Vagina (tissue), 2 donors: ENCODE data around the gene SEMA5B. TPM values are rescaled to one million over a fixed set of nuclear protein-coding genes. Genes with fewer than 3 reads are reported as not detected.

Source experiments
- DNase-seq, 2 donors: peaks; one replicate each; pipeline ENCODE4 v3.0.0-alpha.2; 2017; ENCODE audit errors: extremely low spot score in 2 of 2
- H3K27ac ChIP-seq: fragments of 200-600 bp; sonication (generic); one replicate; pipeline ENCODE4 v1.5.1; 2019
- H3K27me3 ChIP-seq: fragments of 200-600 bp; sonication (generic); one replicate; pipeline ENCODE4 v1.5.1; 2019
- H3K36me3 ChIP-seq, 2 donors: fragments of 200-600 bp; sonication (generic); one replicate each; pipeline ENCODE4 v1.5.1; 2017 to 2019
- H3K4me1 ChIP-seq: fragments of 200-600 bp; sonication (generic); one replicate; pipeline ENCODE4 v1.5.1; 2019
- H3K4me3 ChIP-seq, 2 donors: fragments of 200-600 bp; sonication (generic); 1 replicate in 1 of 2; 2 replicates in 1 of 2; pipeline ENCODE4 v1.5.1; 2016 to 2019
- H3K9me3 ChIP-seq: fragments of 200-600 bp; sonication (generic); one replicate; pipeline ENCODE4 v1.5.1; 2019
- POLR2A ChIP-seq, 2 donors: fragments of 450-650 bp; IDR thresholded peaks; one replicate each; pipeline ENCODE4 v1.6.1; 2017; ENCODE audit warnings: antibody characterized with exemption in 2 of 2, mild to moderate bottlenecking in 2 of 2, moderate library complexity in 2 of 2
- POLR2AphosphoS5 ChIP-seq, 2 donors: sonication (generic); formaldehyde crosslinking; IDR thresholded peaks; one replicate each; pipeline ENCODE4 v1.9.0; 2017; ENCODE audit warnings: antibody characterized with exemption in 2 of 2, mild to moderate bottlenecking in 2 of 2, low read depth in 1 of 2; ENCODE audit not compliant: insufficient read depth in 1 of 2
- intact Hi-C: fragments of 100-400 bp; cut with DNase I; formaldehyde crosslinking; loops from one replicate; pipeline ENCODE4 v1.15.1; 2023
- total RNA-seq: library from RNA; depleted of rRNA; stranded (reverse); fragments of >200 nt; gene quantifications from one replicate; pipeline ENCODE4 v1.2.3, GENCODE V29; 2016
- TF ChIP-seq, protein P1 (sequence below), 3 experiments: fragments of 450-650 bp in 2 of 3; fragments of 200-600 bp in 1 of 3; sonication (generic) in 1 of 3; IDR thresholded peaks; one replicate each; pipeline ENCODE4 v1.5.1; 2017 to 2019; ENCODE audit warnings: antibody characterized with exemption in 3 of 3, mild to moderate bottlenecking in 2 of 3, moderate library complexity in 2 of 3

The SEMA5B gene
- total RNA-seq, 1 donor from 2014 or later: 0.25 TPM

GRCh38 chr3:122928396-122929187, 99.0 kb downstream of the SEMA5B start:
- no peaks in the 10 kb centered on the region for H3K36me3 ChIP-seq
- no peak overlapping the region for H3K4me3 ChIP-seq
- intact Hi-C loops: no loop called here
- H3K27me3 ChIP-seq: no peaks in the 10 kb centered on the region
- no peaks in the 10 kb centered on the region for H3K4me1 ChIP-seq
- TF ChIP-seq POLR2AphosphoS5 (IDR thresholded peaks at IDR 0.05; ENCODE audit: insufficient read depth in 1 of 2, low read depth in 1 of 2) (no peak), POLR2A (IDR thresholded peaks at IDR 0.05) (no peak)
- TF ChIP-seq, protein P1, sequence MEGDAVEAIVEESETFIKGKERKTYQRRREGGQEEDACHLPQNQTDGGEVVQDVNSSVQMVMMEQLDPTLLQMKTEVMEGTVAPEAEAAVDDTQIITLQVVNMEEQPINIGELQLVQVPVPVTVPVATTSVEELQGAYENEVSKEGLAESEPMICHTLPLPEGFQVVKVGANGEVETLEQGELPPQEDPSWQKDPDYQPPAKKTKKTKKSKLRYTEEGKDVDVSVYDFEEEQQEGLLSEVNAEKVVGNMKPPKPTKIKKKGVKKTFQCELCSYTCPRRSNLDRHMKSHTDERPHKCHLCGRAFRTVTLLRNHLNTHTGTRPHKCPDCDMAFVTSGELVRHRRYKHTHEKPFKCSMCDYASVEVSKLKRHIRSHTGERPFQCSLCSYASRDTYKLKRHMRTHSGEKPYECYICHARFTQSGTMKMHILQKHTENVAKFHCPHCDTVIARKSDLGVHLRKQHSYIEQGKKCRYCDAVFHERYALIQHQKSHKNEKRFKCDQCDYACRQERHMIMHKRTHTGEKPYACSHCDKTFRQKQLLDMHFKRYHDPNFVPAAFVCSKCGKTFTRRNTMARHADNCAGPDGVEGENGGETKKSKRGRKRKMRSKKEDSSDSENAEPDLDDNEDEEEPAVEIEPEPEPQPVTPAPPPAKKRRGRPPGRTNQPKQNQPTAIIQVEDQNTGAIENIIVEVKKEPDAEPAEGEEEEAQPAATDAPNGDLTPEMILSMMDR (IDR thresholded peaks at IDR 0.05): no peak
- DNase-seq: no peak
- no peaks in the 10 kb centered on the region for H3K9me3 ChIP-seq
- no peak overlapping the region for H3K27ac ChIP-seq

- Histone ChIP-seq H3K9me3 (no peaks in the 10 kb centered on the region), H3K27ac (no peak overlapping the region), H3K27me3 (no peaks in the 10 kb centered on the region), H3K4me1 (no peaks in the 10 kb centered on the region), H3K36me3 (no peaks in the 10 kb centered on the region), H3K4me3 (no peak overlapping the region)
- intact Hi-C loops: no loop called here
- no peak for DNase-seq
- TF ChIP-seq, protein P1 (IDR thresholded peaks at IDR 0.05): no peak
- no peak for TF ChIP-seq POLR2AphosphoS5 (IDR thresholded peaks at IDR 0.05; ENCODE audit: insufficient read depth in 1 of 2, low read depth in 1 of 2)
- no peak for TF ChIP-seq POLR2A (IDR thresholded peaks at IDR 0.05)
These were observed 99.8 kb downstream of the SEMA5B start for GRCh38 chr3:122927726-122928125.

DNA sequence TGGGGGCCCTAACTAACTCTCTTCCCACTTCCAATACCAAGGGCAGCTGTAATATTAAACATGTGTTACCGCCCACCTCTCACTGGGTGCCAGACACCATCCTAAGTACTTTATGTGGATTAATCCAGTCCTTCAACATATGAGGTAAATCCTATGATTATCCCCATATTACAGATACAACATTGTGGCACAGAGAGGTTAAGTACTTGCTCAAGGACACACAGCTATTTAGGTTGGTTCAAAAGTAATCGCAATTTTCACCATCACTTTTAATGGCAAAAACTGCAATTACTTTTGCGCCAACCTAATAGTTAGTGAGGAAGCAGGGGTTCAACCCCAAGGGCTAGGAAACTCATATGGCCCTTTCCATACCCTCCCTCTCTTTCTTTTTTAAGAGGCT, 100.8 kb downstream of the SEMA5B start:
- intact Hi-C loops: no loop called here
- no peaks in the 10 kb centered on the region for H3K36me3 ChIP-seq
- TF ChIP-seq POLR2A (IDR thresholded peaks at IDR 0.05) (no peak), POLR2AphosphoS5 (IDR thresholded peaks at IDR 0.05; ENCODE audit: insufficient read depth in 1 of 2, low read depth in 1 of 2) (no peak)
- TF ChIP-seq, protein P1 (IDR thresholded peaks at IDR 0.05): no peak
- peaks cover 3% of the 10 kb centered on the region for H3K4me1 ChIP-seq
- DNase-seq: no peak
- H3K4me3 ChIP-seq: no peak overlapping the region
- H3K27ac ChIP-seq: no peak overlapping the region
- H3K27me3 ChIP-seq: peaks cover 8% of the 10 kb centered on the region
- H3K9me3 ChIP-seq: no peaks in the 10 kb centered on the region

DNA sequence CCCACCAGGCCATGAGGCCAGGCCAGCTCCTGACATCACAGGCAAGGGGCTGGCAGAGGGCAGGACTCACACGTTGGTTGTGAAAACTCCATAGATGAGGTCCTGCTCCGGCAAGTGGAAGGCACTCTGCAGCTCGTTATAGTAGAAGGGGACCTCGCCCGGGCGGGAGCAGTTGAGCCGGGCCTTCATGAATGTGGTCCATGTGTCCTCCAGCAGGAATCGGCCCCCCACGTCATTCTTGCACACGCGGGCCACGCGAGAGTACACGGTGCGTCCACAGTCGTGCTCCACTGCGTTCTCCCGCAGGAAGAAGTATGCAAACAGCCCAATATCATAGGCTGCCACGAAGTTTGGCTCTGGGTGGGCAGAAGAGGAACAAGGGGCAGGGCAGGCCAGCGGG, 101.2 kb downstream of the SEMA5B start:
- DNase-seq: no peak
- Histone ChIP-seq H3K27me3 (peaks cover 11% of the 10 kb centered on the region), H3K4me3 (no peak overlapping the region), H3K9me3 (no peaks in the 10 kb centered on the region), H3K36me3 (no peaks in the 10 kb centered on the region), H3K4me1 (peaks cover 6% of the 10 kb centered on the region), H3K27ac (no peak overlapping the region)
- TF ChIP-seq, protein P1 (IDR thresholded peaks at IDR 0.05): no peak
- TF ChIP-seq POLR2A (IDR thresholded peaks at IDR 0.05) (no peak), POLR2AphosphoS5 (IDR thresholded peaks at IDR 0.05; ENCODE audit: insufficient read depth in 1 of 2, low read depth in 1 of 2) (no peak)
- intact Hi-C loops: no loop called here

GRCh38 chr3:122925756-122926155, 101.8 kb downstream of the SEMA5B start:
- no peak overlapping the region for H3K4me3 ChIP-seq
- no peak overlapping the region for H3K27ac ChIP-seq
- intact Hi-C loops: no loop called here
- no peaks in the 10 kb centered on the region for H3K36me3 ChIP-seq
- TF ChIP-seq POLR2A (IDR thresholded peaks at IDR 0.05) (no peak), POLR2AphosphoS5 (IDR thresholded peaks at IDR 0.05; ENCODE audit: insufficient read depth in 1 of 2, low read depth in 1 of 2) (no peak)
- TF ChIP-seq, protein P1 (IDR thresholded peaks at IDR 0.05): no peak
- DNase-seq: no peak
- H3K9me3 ChIP-seq: no peaks in the 10 kb centered on the region
- peaks cover 11% of the 10 kb centered on the region for H3K27me3 ChIP-seq
- H3K4me1 ChIP-seq: peaks cover 6% of the 10 kb centered on the region
